Vagina (tissue), 2 donors: ENCODE data around the gene HCN4. TPM values are rescaled to one million over a fixed set of nuclear protein-coding genes. Genes with fewer than 3 reads are reported as not detected.

ENCODE experiments used
- DNase-seq, 2 donors: peaks; one replicate each; pipeline ENCODE4 v3.0.0-alpha.2; 2017; ENCODE audit errors: extremely low spot score in 2 of 2
- H3K27ac ChIP-seq: fragments of 200-600 bp; sonication (generic); one replicate; pipeline ENCODE4 v1.5.1; 2019
- H3K27me3 ChIP-seq: fragments of 200-600 bp; sonication (generic); one replicate; pipeline ENCODE4 v1.5.1; 2019
- H3K36me3 ChIP-seq, 2 donors: fragments of 200-600 bp; sonication (generic); one replicate each; pipeline ENCODE4 v1.5.1; 2017 to 2019
- H3K4me1 ChIP-seq: fragments of 200-600 bp; sonication (generic); one replicate; pipeline ENCODE4 v1.5.1; 2019
- H3K4me3 ChIP-seq, 2 donors: fragments of 200-600 bp; sonication (generic); 1 replicate in 1 of 2; 2 replicates in 1 of 2; pipeline ENCODE4 v1.5.1; 2016 to 2019
- H3K9me3 ChIP-seq: fragments of 200-600 bp; sonication (generic); one replicate; pipeline ENCODE4 v1.5.1; 2019
- CTCF ChIP-seq, 3 experiments: fragments of 450-650 bp in 2 of 3; fragments of 200-600 bp in 1 of 3; sonication (generic) in 1 of 3; IDR thresholded peaks; one replicate each; pipeline ENCODE4 v1.5.1; 2017 to 2019; ENCODE audit warnings: antibody characterized with exemption in 3 of 3, mild to moderate bottlenecking in 2 of 3, moderate library complexity in 2 of 3
- POLR2A ChIP-seq, 2 donors: fragments of 450-650 bp; IDR thresholded peaks; one replicate each; pipeline ENCODE4 v1.6.1; 2017; ENCODE audit warnings: antibody characterized with exemption in 2 of 2, mild to moderate bottlenecking in 2 of 2, moderate library complexity in 2 of 2
- POLR2AphosphoS5 ChIP-seq, 2 donors: sonication (generic); formaldehyde crosslinking; IDR thresholded peaks; one replicate each; pipeline ENCODE4 v1.9.0; 2017; ENCODE audit warnings: antibody characterized with exemption in 2 of 2, mild to moderate bottlenecking in 2 of 2, low read depth in 1 of 2; ENCODE audit not compliant: insufficient read depth in 1 of 2
- intact Hi-C: fragments of 100-400 bp; cut with DNase I; formaldehyde crosslinking; loops from one replicate; pipeline ENCODE4 v1.15.1; 2023
- total RNA-seq: library from RNA; depleted of rRNA; stranded (reverse); fragments of >200 nt; gene quantifications from one replicate; pipeline ENCODE4 v1.2.3, GENCODE V29; 2016

HCN4 gene
- total RNA-seq, 1 donor from 2014 or later, result 0.25 TPM

GRCh38 chr15:73338058-73338457 lies 30.7 kb downstream of the HCN4 start:
- no peaks in the 10 kb centered on the region for H3K4me1 ChIP-seq
- no peak overlapping the region for H3K4me3 ChIP-seq
- DNase-seq, result no peak
- intact Hi-C loops, result no loop called here
- no peaks in the 10 kb centered on the region for H3K9me3 ChIP-seq
- no peaks in the 10 kb centered on the region for H3K36me3 ChIP-seq
- H3K27ac ChIP-seq, result no peak overlapping the region
- TF ChIP-seq POLR2A (IDR thresholded peaks at IDR 0.05), result no peak
- TF ChIP-seq POLR2AphosphoS5 (IDR thresholded peaks at IDR 0.05; ENCODE audit: insufficient read depth in 1 of 2, low read depth in 1 of 2), result no peak
- no peak for TF ChIP-seq CTCF (IDR thresholded peaks at IDR 0.05)
- H3K27me3 ChIP-seq, result no peaks in the 10 kb centered on the region

- no peaks in the 10 kb centered on the region for H3K36me3 ChIP-seq
- no peaks in the 10 kb centered on the region for H3K27me3 ChIP-seq
- no peak overlapping the region for H3K27ac ChIP-seq
- intact Hi-C loops, result no loop called here
- no peak for TF ChIP-seq CTCF (IDR thresholded peaks at IDR 0.05)
- no peak for TF ChIP-seq POLR2A (IDR thresholded peaks at IDR 0.05)
- TF ChIP-seq POLR2AphosphoS5 (IDR thresholded peaks at IDR 0.05; ENCODE audit: insufficient read depth in 1 of 2, low read depth in 1 of 2), result no peak
- H3K4me3 ChIP-seq, result no peak overlapping the region
- H3K4me1 ChIP-seq, result no peaks in the 10 kb centered on the region
- H3K9me3 ChIP-seq, result no peaks in the 10 kb centered on the region
- DNase-seq, result no peak
These were observed 31.6 kb downstream of the HCN4 start for GRCh38 chr15:73337187-73337586.

GRCh38 chr15:73336756-73337155 lies 32.0 kb downstream of the HCN4 start:
- intact Hi-C loops, result no loop called here
- no peak for TF ChIP-seq POLR2AphosphoS5 (IDR thresholded peaks at IDR 0.05; ENCODE audit: insufficient read depth in 1 of 2, low read depth in 1 of 2)
- TF ChIP-seq CTCF (IDR thresholded peaks at IDR 0.05), result no peak
- TF ChIP-seq POLR2A (IDR thresholded peaks at IDR 0.05), result no peak
- no peaks in the 10 kb centered on the region for H3K27me3 ChIP-seq
- DNase-seq, result no peak
- H3K36me3 ChIP-seq, result no peaks in the 10 kb centered on the region
- H3K4me1 ChIP-seq, result no peaks in the 10 kb centered on the region
- no peaks in the 10 kb centered on the region for H3K9me3 ChIP-seq
- H3K27ac ChIP-seq, result no peak overlapping the region
- H3K4me3 ChIP-seq, result no peak overlapping the region

GRCh38 chr15:73335471-73335870 lies 33.3 kb downstream of the HCN4 start:
- H3K4me1 ChIP-seq, result no peaks in the 10 kb centered on the region
- intact Hi-C loops, result no loop called here
- DNase-seq, result no peak
- TF ChIP-seq POLR2A (IDR thresholded peaks at IDR 0.05), result no peak
- no peak for TF ChIP-seq POLR2AphosphoS5 (IDR thresholded peaks at IDR 0.05; ENCODE audit: insufficient read depth in 1 of 2, low read depth in 1 of 2)
- TF ChIP-seq CTCF (IDR thresholded peaks at IDR 0.05), result no peak
- no peaks in the 10 kb centered on the region for H3K36me3 ChIP-seq
- H3K27me3 ChIP-seq, result no peaks in the 10 kb centered on the region
- no peak overlapping the region for H3K27ac ChIP-seq
- no peak overlapping the region for H3K4me3 ChIP-seq
- no peaks in the 10 kb centered on the region for H3K9me3 ChIP-seq

GRCh38 chr15:73335026-73335425 lies 33.7 kb downstream of the HCN4 start:
- intact Hi-C loops, result no loop called here
- H3K4me3 ChIP-seq, result no peak overlapping the region
- H3K4me1 ChIP-seq, result no peaks in the 10 kb centered on the region
- H3K36me3 ChIP-seq, result no peaks in the 10 kb centered on the region
- H3K9me3 ChIP-seq, result no peaks in the 10 kb centered on the region
- DNase-seq, result no peak
- no peak for TF ChIP-seq POLR2AphosphoS5 (IDR thresholded peaks at IDR 0.05; ENCODE audit: insufficient read depth in 1 of 2, low read depth in 1 of 2)
- TF ChIP-seq POLR2A (IDR thresholded peaks at IDR 0.05), result no peak
- no peak for TF ChIP-seq CTCF (IDR thresholded peaks at IDR 0.05)
- no peak overlapping the region for H3K27ac ChIP-seq
- no peaks in the 10 kb centered on the region for H3K27me3 ChIP-seq
